Endothelial cell of umbilical vein (primary cell): Measurements from ENCODE around the gene TRABD2A. TPM values are rescaled to one million over a fixed set of nuclear protein-coding genes. Genes with fewer than 3 reads are reported as not detected.

Experiments
- BruUV-seq: library from RNA; stranded (reverse); fragments of 400-500 nt; replicated peaks from 2 replicates; lab custom pipeline; 2021; lab: Mats Ljungman, UMichigan
- CTCF ChIA-PET: fragments of 300-600, 350-600 bp; sonication (Branson Sonifier 250); formaldehyde crosslinking; loops from one replicate; lab custom pipeline; 2021; ENCODE audit warnings: antibody characterized with exemption, inconsistent platforms; lab: Charles Lee
- POLR2A ChIA-PET: fragments of 300-600, 350-600 bp; sonication (Branson Sonifier 250); formaldehyde crosslinking; loops from one replicate; lab custom pipeline; 2021; ENCODE audit warnings: antibody characterized with exemption, inconsistent platforms; lab: Charles Lee
- DNase-seq: peaks from one replicate; pipeline ENCODE4 v3.0.0-alpha.2; 2011; ENCODE audit warnings: low read depth, low spot score
- FAIRE-seq: peaks from 2 replicates; lab custom pipeline; 2011; peaks lifted over from hg19 to GRCh38; lab: Jason Lieb, UNC
- H2AFZ ChIP-seq: 2 replicates; pipeline ENCODE4 v1.6.0; 2012; ENCODE audit warnings: low read depth, low read length, control low read depth, inconsistent platforms
- H3K27ac ChIP-seq: 2 replicates; pipeline ENCODE4 v1.5.1; 2011; ENCODE audit warnings: low read depth, mild to moderate bottlenecking, control low read depth, low read length, moderate library complexity; ENCODE audit not compliant: insufficient read depth
- H3K27me3 ChIP-seq, 2 experiments: 2 replicates each; pipeline versions ENCODE4 v1.6.0 to v1.6.1; 2011; ENCODE audit warnings: low read length in 2 of 2, mixed read lengths in 1 of 2; ENCODE audit not compliant: control insufficient read depth in 2 of 2, insufficient read depth in 2 of 2
- H3K36me3 ChIP-seq, 2 experiments: 2 replicates in 1 of 2; 3 replicates in 1 of 2; pipeline ENCODE4 v1.5.1; 2011; ENCODE audit warnings: low read length in 2 of 2, mild to moderate bottlenecking in 1 of 2, moderate library complexity in 1 of 2; ENCODE audit not compliant: control insufficient read depth in 2 of 2, insufficient read depth in 2 of 2; ENCODE audit errors: extremely low read depth in 1 of 2
- H3K4me1 ChIP-seq: 3 replicates; pipeline ENCODE4 v1.5.1; 2011; ENCODE audit warnings: mild to moderate bottlenecking, low read length; ENCODE audit not compliant: control insufficient read depth, insufficient read depth; ENCODE audit errors: extremely low read depth
- H3K4me2 ChIP-seq: 2 replicates; pipeline ENCODE4 v1.6.1; 2011; ENCODE audit warnings: low read length, control low read depth, mixed read lengths; ENCODE audit not compliant: insufficient read depth
- H3K4me3 ChIP-seq, 3 experiments: fragments of 200-600 bp in 1 of 3; sonication (generic), shearing (Covaris generic) in 1 of 3; replicated peaks in 1 of 3; 2 replicates each; pipeline ENCODE4 v1.5.1; 2011 to 2016; ENCODE audit warnings: control low read depth in 3 of 3, low read length in 3 of 3, mild to moderate bottlenecking in 2 of 3, inconsistent platforms in 1 of 3, low read depth in 1 of 3, moderate library complexity in 1 of 3; ENCODE audit not compliant: insufficient read depth in 1 of 3
- H3K79me2 ChIP-seq: 2 replicates; pipeline ENCODE4 v1.6.0; 2012; ENCODE audit warnings: low read length, inconsistent platforms; ENCODE audit not compliant: control insufficient read depth, insufficient read depth
- H3K9ac ChIP-seq: replicated peaks from 2 replicates; pipeline ENCODE3; 2011; ENCODE audit warnings: low read length, control low read depth; ENCODE audit not compliant: insufficient read depth; ENCODE audit errors: extremely low read depth
- H3K9me1 ChIP-seq: replicated peaks from 3 replicates; pipeline ENCODE4 v1.6.0; 2011; ENCODE audit warnings: mild to moderate bottlenecking, low read length; ENCODE audit not compliant: control insufficient read depth, insufficient read depth; ENCODE audit errors: extremely low read depth
- H3K9me3 ChIP-seq: replicated peaks from 2 replicates; pipeline ENCODE4 v1.5.1; 2012; ENCODE audit warnings: low read length, inconsistent platforms; ENCODE audit not compliant: control insufficient read depth, insufficient read depth
- H4K20me1 ChIP-seq: replicated peaks from 2 replicates; pipeline ENCODE3; 2011; ENCODE audit warnings: mild to moderate bottlenecking, low read length; ENCODE audit not compliant: control insufficient read depth, insufficient read depth; ENCODE audit errors: extremely low read depth
- CTCF ChIP-seq, 2 donors: IDR thresholded peaks; 1 replicate in 1 of 2; 2 replicates in 1 of 2; pipeline ENCODE4 v1.5.1; 2011; ENCODE audit warnings: low read length in 2 of 2, mild to moderate bottlenecking in 2 of 2, moderate library complexity in 2 of 2, control low read depth in 1 of 2, inconsistent platforms in 1 of 2, low read depth in 1 of 2; ENCODE audit not compliant: insufficient read depth in 1 of 2; ENCODE audit errors: extremely low read depth in 1 of 2
- EZH2 ChIP-seq: IDR thresholded peaks from 2 replicates; pipeline ENCODE4 v1.6.1; 2012; ENCODE audit warnings: borderline replicate concordance, low read depth, mild to moderate bottlenecking, moderate library complexity, low read length, inconsistent platforms; ENCODE audit not compliant: severe bottlenecking
- FOS ChIP-seq: IDR thresholded peaks from 2 replicates; pipeline ENCODE4 v1.6.1; 2011; ENCODE audit warnings: mild to moderate bottlenecking, low read length, moderate library complexity, borderline replicate concordance; ENCODE audit not compliant: insufficient read depth
- GATA2 ChIP-seq: IDR thresholded peaks from 2 replicates; pipeline ENCODE4 v1.7.0; 2011; ENCODE audit warnings: low read depth, mild to moderate bottlenecking, moderate library complexity, mixed read lengths, low read length; ENCODE audit not compliant: insufficient read length, insufficient read depth
- JUN ChIP-seq: IDR thresholded peaks from 2 replicates; pipeline ENCODE4 v1.6.1; 2011; ENCODE audit warnings: borderline replicate concordance, low read depth; ENCODE audit not compliant: insufficient read length, insufficient read depth
- MYC ChIP-seq: IDR thresholded peaks from one replicate; pipeline ENCODE4 v1.6.1; 2011; ENCODE audit warnings: mild to moderate bottlenecking, low read depth, low read length
- POLR2A ChIP-seq: IDR thresholded peaks from 2 replicates; pipeline ENCODE4 v1.6.1; 2012; ENCODE audit warnings: low read depth, mild to moderate bottlenecking, control low read depth, low read length
- POLR2AphosphoS5 ChIP-seq: IDR thresholded peaks from 2 replicates; pipeline ENCODE4 v1.6.1; 2012; ENCODE audit warnings: low read depth, mild to moderate bottlenecking, control low read depth, low read length, moderate library complexity; ENCODE audit not compliant: insufficient read depth
- dilution Hi-C: fragments of 300-500 bp; cut with MboI; formaldehyde crosslinking; loops from one replicate; pipeline ENCODE4 v1.15.0; 2019; ENCODE audit warnings: low sequenced_read_pairs; ENCODE audit not compliant: extremely low pct_ligation_motif_present
- intact Hi-C: fragments of 100-400 bp; cut with micrococcal nuclease; formaldehyde crosslinking; loops from one replicate; pipeline ENCODE4 v1.10.0; 2022
- polyA plus RNA-seq, 4 experiments: library from polyadenylated mRNA; depleted of rRNA in 3 of 4; stranded (reverse) in 3 of 4; unstranded in 1 of 4; fragments of >200 nt; gene quantifications; 2 replicates each; pipeline versions ENCODE4 v1.2.1 to v1.2.3, GENCODE V29; 2011 to 2012; ENCODE audit warnings: missing spikeins in 1 of 4
- total RNA-seq: library from RNA; stranded (reverse); gene quantifications from 2 replicates; pipeline ENCODE4 v1.2.3, GENCODE V29; 2021
- TF ChIP-seq, protein P1 (sequence below): IDR thresholded peaks from 2 replicates; pipeline ENCODE4 v1.6.1; 2011; ENCODE audit not compliant: insufficient read depth, insufficient read length

Gene TRABD2A
- total and polyA plus RNA-seq, 2 donors (not counting 3 experiments of a cell fraction or from before 2014, with no cell fraction given), result 1.0 to 1.8 TPM

- no peaks in the 10 kb centered on the region for H3K79me2 ChIP-seq
- no peaks in the 10 kb centered on the region for H4K20me1 ChIP-seq
- no peak for FAIRE-seq
- CTCF ChIA-PET, result interaction anchor here (1.0 kb wide), 1 partner anchor 9 kb away, joined by 3 read pairs; no protein-coding TSS in a partner anchor
- no peaks in the 10 kb centered on the region for H3K9me3 ChIP-seq
- TF ChIP-seq CTCF (IDR thresholded peaks at IDR 0.05; ENCODE audit: extremely low read depth in 1 of 2, insufficient read depth in 1 of 2, low read depth in 1 of 2, low read length in 2 of 2) (no peak), GATA2 (no peak), FOS (no peak), MYC (no peak), EZH2 (no peak), JUN (no peak), POLR2A (no peak), POLR2AphosphoS5 (no peak)
- TF ChIP-seq, protein P1, sequence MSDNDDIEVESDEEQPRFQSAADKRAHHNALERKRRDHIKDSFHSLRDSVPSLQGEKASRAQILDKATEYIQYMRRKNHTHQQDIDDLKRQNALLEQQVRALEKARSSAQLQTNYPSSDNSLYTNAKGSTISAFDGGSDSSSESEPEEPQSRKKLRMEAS, result no peak
- no peak overlapping the region for H3K4me3 ChIP-seq
- H3K4me2 ChIP-seq, result no peak overlapping the region
- H3K27me3 ChIP-seq, result peaks cover 17 to 22% of the 10 kb centered on the region in 2 experiments
- no peaks in the 10 kb centered on the region for H3K9me1 ChIP-seq
- H3K27ac ChIP-seq, result no peak overlapping the region
- no peaks in the 10 kb centered on the region for H3K36me3 ChIP-seq
- H3K4me1 ChIP-seq, result peaks cover 15% of the 10 kb centered on the region
- dilution Hi-C loops, result no loop called here
- no peak for DNase-seq
- intact Hi-C loops, result no loop called here
- H3K9ac ChIP-seq, result no peak overlapping the region
- H2AFZ ChIP-seq, result no peak overlapping the region
- POLR2A ChIA-PET, result no interaction called here
- no TSS peak for BruUV-seq
Observed at GRCh38 chr2:84885111-84885510, 4.2 kb upstream of the TRABD2A start.
